GM20431 (cell line): Measurements from ENCODE around the gene BMERB1.
"Not testable (repeated sequence)": the region's sequence is repeated elsewhere in the genome, so short reads cannot be mapped to it uniquely, and the experiment has no call there.

ENCODE experiments used
- in situ Hi-C: fragments of 300-500 bp; cut with MseI, MboI; formaldehyde crosslinking; loops from one replicate; pipeline ENCODE4 v1.15.0; 2020; ENCODE audit warnings: low sequenced_read_pairs; ENCODE audit not compliant: unreplicated experiment

BMERB1 gene

GRCh38 chr16:15434425-15435215, at the start of gene BMERB1:
Gene BMERB1, plus strand, starts transcription at chr16:15434588. Its CDS starts 66 bp downstream, at chr16:15434654.
- in situ Hi-C loops = no loop called here

- in situ Hi-C loops = not testable (repeated sequence)
Measured at GRCh38 chr16:15388060-15388459, 46.3 kb upstream of the BMERB1 start.

DNA sequence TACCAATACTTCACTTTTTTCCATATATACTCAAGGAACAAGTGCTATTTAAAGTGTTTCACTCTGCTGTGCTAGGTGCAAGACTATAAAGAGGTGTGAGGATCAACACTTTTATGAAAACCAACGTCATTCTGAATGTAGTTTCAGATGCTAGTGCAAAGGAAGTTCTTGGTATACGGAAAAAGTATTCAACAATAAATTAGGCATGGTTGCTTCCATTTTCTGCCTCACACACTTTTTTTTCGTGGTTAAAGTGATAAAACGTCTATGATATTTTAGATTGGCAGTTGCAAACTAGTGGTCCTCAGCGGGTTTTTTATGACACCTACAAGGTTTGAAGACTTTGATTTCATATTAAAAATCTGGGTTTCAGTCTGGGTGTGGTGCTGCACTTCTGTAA, 44.5 kb upstream of the BMERB1 start:
- in situ Hi-C loops = not testable (repeated sequence)

DNA sequence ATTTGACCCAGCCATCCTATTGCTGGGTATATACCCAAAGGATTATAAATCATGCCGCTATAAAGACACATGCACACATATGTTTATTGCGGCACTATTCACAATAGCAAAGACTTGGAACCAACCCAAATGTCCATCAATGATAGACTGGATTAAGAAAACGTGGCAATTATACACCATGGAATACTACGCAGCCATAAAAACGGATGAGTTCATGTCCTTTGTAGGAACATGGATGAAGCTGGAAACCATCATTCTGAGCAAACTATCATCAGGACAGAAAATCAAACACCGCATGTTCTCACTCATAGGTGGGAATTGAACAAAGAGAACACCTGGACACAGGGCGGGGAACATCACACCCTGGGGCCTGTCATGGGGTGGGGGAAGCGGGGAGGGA, 41.4 kb upstream of the BMERB1 start:
- in situ Hi-C loops = not testable (repeated sequence)

DNA sequence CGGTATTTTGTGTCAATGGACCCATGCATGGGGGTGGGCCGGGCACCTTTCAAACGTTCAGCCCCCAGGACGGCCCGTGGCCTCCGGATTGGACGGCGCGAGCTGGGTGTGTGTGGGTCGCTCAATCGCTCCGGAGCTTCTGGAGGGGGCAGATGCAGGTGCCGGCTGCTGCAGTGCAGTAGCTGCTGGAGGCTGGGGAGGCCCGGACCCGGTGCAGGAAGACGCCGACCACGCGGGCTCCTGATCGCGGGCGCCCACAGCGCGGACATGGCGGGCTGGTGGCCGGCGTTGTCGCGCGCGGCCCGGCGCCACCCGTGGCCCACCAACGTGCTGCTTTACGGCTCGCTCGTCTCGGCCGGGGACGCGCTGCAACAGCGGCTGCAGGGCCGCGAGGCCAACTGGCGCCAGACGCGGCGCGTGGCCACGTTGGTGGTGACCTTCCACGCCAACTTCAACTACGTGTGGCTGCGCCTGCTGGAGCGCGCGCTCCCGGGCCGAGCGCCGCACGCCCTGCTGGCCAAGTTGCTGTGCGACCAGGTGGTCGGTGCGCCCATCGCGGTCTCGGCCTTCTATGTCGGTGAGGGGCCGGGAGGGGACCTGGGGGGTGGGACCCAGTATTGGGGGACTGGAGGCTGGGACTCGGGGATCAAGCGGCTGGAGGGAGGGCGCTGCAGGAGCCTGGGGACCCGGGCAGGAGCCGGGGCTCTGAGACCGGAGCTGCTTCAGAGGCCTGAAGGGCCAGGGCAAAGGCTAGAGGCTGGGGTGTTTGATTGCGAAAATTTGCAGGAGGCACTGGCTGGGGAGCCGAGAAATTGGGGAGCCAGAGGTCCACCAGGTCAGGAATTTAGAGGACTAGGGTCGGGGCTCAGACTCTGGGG, 38.5 kb upstream of the BMERB1 start, which contains the start of gene MPV17L:
Gene MPV17L (plus strand): TSS at position 124 of the 878 bp plus-strand sequence. CDS start 144 bp downstream, at position 268.
- in situ Hi-C loops = not testable (repeated sequence)

DNA sequence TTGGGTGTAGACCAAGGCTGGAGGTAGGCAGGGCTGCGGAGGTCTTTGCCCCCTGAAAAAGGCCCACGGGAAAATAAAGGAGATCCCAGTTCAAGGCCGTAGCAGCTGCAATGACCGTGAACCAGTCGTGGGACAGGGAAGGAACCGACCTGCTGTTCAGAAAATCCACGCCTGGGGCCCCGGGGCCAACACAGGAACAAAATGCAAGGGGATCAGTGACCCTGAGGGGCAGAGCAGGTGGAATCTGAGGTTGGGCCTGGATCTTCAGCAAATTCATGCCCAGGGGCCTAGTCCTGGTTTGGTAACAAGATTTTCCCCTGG, 37.9 kb upstream of the BMERB1 start:
- in situ Hi-C loops = not testable (repeated sequence)

- in situ Hi-C loops = no loop called here
Measured at GRCh38 chr16:15396948-15397594, 37.3 kb upstream of the BMERB1 start.

DNA sequence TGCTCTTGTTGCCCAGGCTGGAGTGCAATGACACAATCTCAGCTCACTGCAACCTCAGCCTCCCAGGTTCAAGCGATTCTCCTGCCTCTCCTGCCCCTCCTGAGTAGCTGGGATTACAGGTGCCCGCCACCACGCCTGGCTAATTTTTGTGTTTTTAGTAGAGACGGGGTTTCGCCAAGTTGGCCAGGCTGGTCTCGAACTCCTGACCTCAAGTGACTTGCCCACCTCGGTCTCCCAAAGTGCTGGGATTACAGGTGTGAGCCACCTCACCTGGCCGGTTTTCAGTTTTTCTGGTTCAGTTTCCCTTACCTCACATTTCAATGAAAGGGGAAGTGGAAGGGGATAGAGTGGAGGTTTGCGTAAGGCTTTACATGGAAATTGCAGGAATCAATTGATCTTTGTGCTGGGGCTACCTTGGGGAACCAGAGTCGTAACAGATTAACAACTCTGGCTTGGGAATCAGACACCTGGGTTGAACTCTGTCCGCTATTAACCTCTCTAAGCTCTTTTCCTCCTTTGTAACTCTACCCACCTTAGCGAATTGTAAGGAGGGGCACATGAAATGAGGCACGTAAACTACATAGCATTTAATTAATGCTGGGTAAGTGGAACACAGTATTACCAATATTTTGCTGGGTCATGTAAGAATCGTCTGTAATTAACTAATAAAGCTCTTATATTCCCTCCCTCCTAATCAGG, 35.6 kb upstream of the BMERB1 start:
- in situ Hi-C loops = no loop called here

GRCh38 chr16:15399317-15399716, 35.1 kb upstream of the BMERB1 start:
- in situ Hi-C loops = no loop called here

GRCh38 chr16:15400314-15400713, 34.1 kb upstream of the BMERB1 start:
- in situ Hi-C loops = not testable (repeated sequence)

DNA sequence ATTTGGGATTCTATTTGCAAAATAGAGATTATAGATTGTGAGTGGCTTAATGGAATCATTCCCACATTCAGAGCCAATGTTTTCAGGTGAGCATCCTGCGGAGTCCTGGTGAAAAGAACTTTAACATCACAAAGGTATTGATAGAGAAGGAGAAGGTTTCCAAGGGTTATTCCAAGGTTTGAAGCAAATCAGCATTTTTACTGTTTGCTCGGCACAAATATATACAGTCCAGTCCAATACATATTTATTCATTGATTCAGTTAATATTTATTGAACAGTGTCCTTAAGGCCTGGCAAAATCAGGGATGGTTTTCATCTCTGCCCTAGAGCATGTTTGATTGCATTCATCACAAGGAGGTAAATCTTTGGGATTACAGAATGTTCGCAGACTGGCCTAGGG, 32.4 kb upstream of the BMERB1 start:
- in situ Hi-C loops = no loop called here

- in situ Hi-C loops = no loop called here
Measured at GRCh38 chr16:15403392-15403995, 30.9 kb upstream of the BMERB1 start.

DNA sequence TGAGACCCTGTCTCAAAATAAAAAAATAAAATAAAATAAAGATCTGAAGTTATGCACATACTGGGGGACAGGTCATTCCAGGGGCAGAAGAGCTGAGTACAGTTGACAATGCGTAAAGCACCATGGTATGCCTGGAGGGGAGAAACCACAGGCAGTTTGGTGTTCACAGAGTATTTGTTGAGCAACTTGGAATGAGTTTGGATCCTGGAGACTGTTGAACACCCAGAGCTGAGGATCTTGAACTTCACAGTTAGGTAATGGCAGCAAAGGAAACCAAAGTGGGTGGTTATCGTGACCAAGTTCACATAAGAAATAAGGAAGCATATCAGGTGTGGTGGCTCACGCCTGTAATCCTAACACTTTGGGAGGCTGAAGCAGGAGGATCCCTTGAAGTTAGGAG, 30.3 kb upstream of the BMERB1 start:
- in situ Hi-C loops = not testable (repeated sequence)

- in situ Hi-C loops = no loop called here
Measured at GRCh38 chr16:15404792-15405191, 29.6 kb upstream of the BMERB1 start.

GRCh38 chr16:15407756-15408155, 26.6 kb upstream of the BMERB1 start:
- in situ Hi-C loops = not testable (repeated sequence)

DNA sequence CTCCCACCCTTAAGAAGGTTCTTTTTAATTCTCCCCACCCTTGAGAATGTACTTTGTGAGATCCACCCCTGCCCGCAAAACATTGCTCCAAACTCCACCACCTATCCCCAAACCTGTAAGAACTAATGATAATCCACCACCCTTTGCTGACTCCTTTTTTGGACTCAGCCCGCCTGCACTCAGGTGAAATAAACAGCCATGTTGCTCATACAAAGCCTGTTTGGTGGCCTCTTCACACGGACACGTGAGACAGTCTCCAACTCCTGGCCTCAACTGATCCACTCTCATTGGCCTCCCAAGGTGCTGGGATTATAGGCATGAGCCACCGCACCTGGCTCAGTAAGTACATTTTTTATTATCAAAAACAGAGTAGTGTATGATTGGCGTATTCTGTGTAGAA, 24.9 kb upstream of the BMERB1 start:
- in situ Hi-C loops = not testable (repeated sequence)

- in situ Hi-C loops = no loop called here
Measured at GRCh38 chr16:15415511-15415985, 18.8 kb upstream of the BMERB1 start.

DNA sequence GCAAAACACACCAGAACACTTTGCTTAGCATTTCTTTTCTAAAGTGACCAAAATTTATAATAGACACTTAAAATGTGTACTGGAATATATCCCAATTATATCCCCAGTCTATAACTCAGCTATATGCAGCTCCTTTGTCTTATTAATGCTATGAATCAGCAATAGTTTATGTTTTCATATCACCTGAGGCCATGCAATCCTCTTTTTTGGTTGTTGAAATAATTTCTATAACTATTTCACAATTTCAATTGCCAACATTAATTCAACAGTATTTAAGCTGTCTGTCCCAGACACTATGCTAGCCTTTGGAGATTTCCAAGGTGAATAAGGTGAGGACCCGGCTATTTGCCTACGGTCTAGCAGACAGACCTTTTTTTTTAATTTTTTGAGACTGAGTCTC, 17.2 kb upstream of the BMERB1 start:
- in situ Hi-C loops = no loop called here

GRCh38 chr16:15418206-15418605, 16.2 kb upstream of the BMERB1 start:
- in situ Hi-C loops = no loop called here

- in situ Hi-C loops = not testable (repeated sequence)
Measured at GRCh38 chr16:15421696-15422095, 12.7 kb upstream of the BMERB1 start.
